Glutamatergic neuron (in vitro differentiated cells): ENCODE measurements around the gene TANGO2. TPM values are rescaled to one million over a fixed set of nuclear protein-coding genes. Genes with fewer than 3 reads are reported as not detected.

Experiments used
- DNase-seq: peaks from one replicate; pipeline ENCODE4 v3.0.0; 2022
- H3K27ac Mint-ChIP-seq: one replicate; pipeline ENCODE4 v1.8.0; 2020; ENCODE audit warnings: mild to moderate bottlenecking, mixed read lengths, inconsistent platforms; ENCODE audit not compliant: unreplicated experiment
- H3K27me3 Mint-ChIP-seq: one replicate; pipeline ENCODE4 v1.8.0; 2020; ENCODE audit warnings: mild to moderate bottlenecking, moderate library complexity, mixed read lengths, inconsistent platforms; ENCODE audit not compliant: unreplicated experiment
- H3K36me3 Mint-ChIP-seq: one replicate; pipeline ENCODE4 v1.8.0; 2020; ENCODE audit warnings: mild to moderate bottlenecking, mixed read lengths, inconsistent platforms; ENCODE audit not compliant: unreplicated experiment
- H3K4me1 Mint-ChIP-seq: one replicate; pipeline ENCODE4 v1.8.0; 2020; ENCODE audit warnings: mild to moderate bottlenecking, low read depth, mixed read lengths, inconsistent platforms; ENCODE audit not compliant: unreplicated experiment
- H3K4me3 Mint-ChIP-seq: one replicate; pipeline ENCODE4 v1.8.0; 2020; ENCODE audit warnings: mild to moderate bottlenecking, mixed read lengths, inconsistent platforms; ENCODE audit not compliant: unreplicated experiment
- H3K9me3 Mint-ChIP-seq: one replicate; pipeline ENCODE4 v1.8.0; 2020; ENCODE audit warnings: mild to moderate bottlenecking, moderate library complexity, mixed read lengths, inconsistent platforms; ENCODE audit not compliant: unreplicated experiment
- CTCF ChIP-seq: fragments of 200-600 bp; sonication (generic); IDR thresholded peaks from one replicate; pipeline ENCODE4 v1.5.0; 2021; ENCODE audit not compliant: partially characterized antibody, unreplicated experiment
- total RNA-seq: library from RNA; stranded (reverse); fragmentation: NEBNext Ultra II Directional; extraction: Animal tissue kit (Norgen Biotek cat#: 25700); gene quantifications from one replicate; pipeline ENCODE4 v1.2.1, GENCODE V29; 2021; ENCODE audit not compliant: unreplicated experiment

Gene TANGO2
- total RNA-seq, 1 donor from 2014 or later, result 31.8 TPM

GRCh38 chr22:20094197-20094807 is 73.4 kb downstream of the TANGO2 start:
- Mint-ChIP-seq H3K27me3 (peaks cover 1% of the 10 kb centered on the region), H3K9me3 (peaks cover 8% of the 10 kb centered on the region), H3K36me3 (peaks cover 13% of the 10 kb centered on the region), H3K4me3 (no peak overlapping the region), H3K27ac (no peak overlapping the region), H3K4me1 (no peaks in the 10 kb centered on the region)
- TF ChIP-seq CTCF, result no peak
- DNase-seq, result no peak

GRCh38 chr22:20095521-20095920 is 74.6 kb downstream of the TANGO2 start:
- Mint-ChIP-seq H3K4me1 (no peaks in the 10 kb centered on the region), H3K9me3 (peaks cover 8% of the 10 kb centered on the region), H3K36me3 (peaks cover 13% of the 10 kb centered on the region), H3K27me3 (peaks cover 1% of the 10 kb centered on the region), H3K4me3 (no peak overlapping the region), H3K27ac (no peak overlapping the region)
- DNase-seq, result no peak
- TF ChIP-seq CTCF, result no peak

- Mint-ChIP-seq H3K4me3 (no peak overlapping the region), H3K9me3 (peaks cover 8% of the 10 kb centered on the region), H3K27ac (no peak overlapping the region), H3K36me3 (peaks cover 13% of the 10 kb centered on the region), H3K4me1 (no peaks in the 10 kb centered on the region), H3K27me3 (no peaks in the 10 kb centered on the region)
- DNase-seq, result no peak
- no peak for TF ChIP-seq CTCF
Observed at GRCh38 chr22:20096574-20097420, 75.9 kb downstream of the TANGO2 start.

GRCh38 chr22:20099099-20099711 is 78.3 kb downstream of the TANGO2 start:
- peaks cover 27% of the 10 kb centered on the region for H3K36me3 Mint-ChIP-seq
- H3K9me3 Mint-ChIP-seq, result peaks cover 12% of the 10 kb centered on the region
- no peak overlapping the region for H3K4me3 Mint-ChIP-seq
- H3K4me1 Mint-ChIP-seq, result peaks cover 10% of the 10 kb centered on the region
- H3K27me3 Mint-ChIP-seq, result peaks cover 4% of the 10 kb centered on the region
- no peak overlapping the region for H3K27ac Mint-ChIP-seq
- no peak for TF ChIP-seq CTCF
- no peak for DNase-seq
